ENCODE data around the gene SLC22A4.

SLC22A4 gene

DNA sequence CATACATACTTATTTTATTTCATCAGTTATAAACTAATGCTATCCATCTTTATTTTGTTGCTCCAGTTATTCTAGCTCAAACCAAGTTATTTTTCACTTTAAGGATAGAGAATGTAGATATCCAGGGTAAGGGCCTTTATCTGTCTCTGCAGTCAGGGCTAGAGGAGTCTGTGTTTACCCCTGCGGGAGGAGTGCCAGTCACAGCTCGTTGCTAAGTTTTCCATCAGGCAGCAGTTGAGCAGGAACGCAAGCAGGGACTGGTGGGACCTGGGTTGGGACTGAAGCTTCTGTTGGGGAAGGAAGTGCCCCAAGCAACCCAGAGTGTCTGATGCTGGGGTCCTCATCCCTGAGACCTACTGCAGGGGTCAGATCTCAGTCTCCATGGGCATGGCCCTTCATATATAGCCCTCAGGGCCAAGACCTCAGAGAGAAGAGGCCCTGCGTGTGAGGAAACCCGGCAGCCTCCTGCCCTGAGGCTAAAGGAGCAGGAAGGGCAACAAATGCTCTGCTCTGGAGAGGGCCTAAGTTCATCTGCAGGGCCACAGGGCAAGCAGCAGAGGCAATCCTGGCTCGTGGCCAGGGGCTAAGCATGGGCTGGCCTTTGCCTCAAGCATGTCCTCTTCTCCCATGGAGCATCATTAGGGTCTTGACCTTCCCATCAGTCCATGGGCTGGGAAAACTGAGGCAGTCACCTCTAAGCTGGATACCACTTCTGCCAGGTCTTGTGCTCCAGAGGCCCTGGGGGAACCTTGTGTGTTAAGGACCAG is 6.6 kb downstream of the SLC22A4 start:
- no peak for DNase-seq (ENCODE audit: low spot score)

DNA sequence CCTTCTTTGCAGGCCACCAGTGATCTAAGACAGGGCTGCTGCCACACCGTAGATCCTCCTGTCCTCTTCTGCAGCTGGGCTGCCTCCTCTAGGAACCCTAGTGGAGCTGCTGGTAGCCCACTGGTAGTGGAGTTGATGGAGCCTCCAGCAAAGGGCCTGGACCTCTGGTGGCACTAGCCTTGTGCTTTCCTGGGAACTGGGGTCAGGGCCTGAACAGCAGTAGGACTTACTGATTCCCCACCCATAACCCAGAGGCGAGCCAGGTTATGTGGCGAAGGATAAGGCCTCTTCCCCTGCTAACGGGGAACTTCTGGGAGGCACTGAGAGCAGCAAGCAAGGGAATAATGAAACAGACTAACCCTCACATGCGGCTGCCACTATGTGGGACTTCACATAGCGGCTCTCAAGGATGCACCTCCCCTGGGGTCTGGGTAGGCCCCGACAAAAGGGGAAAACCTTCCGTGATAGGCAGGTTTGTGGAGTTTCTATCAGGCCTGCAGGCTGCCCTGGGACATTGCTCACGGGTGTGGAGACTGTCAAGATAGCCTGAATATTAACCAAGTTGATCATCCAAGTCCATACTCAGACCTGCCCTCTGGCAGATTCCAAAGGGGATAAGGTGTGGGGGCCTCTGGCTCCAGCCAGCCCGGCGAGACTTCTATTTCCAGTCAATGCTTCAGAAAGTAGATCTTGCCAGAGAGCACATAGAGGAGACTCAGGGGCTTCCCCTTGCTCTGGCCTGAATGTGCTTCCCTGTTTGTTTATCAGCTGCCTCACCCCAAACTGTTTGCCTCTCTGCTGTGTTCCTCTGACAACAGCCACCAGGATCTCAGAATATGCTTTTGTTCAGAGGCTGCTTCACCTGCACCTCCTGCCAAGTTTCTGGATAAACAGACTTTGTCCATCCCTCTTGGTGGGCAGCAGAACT is 7.4 kb downstream of the SLC22A4 start:
- no peak for DNase-seq (ENCODE audit: low spot score)

GRCh38 chr5:132302413-132302812 is 8.2 kb downstream of the SLC22A4 start:
- no peak for DNase-seq (ENCODE audit: low spot score)

DNA sequence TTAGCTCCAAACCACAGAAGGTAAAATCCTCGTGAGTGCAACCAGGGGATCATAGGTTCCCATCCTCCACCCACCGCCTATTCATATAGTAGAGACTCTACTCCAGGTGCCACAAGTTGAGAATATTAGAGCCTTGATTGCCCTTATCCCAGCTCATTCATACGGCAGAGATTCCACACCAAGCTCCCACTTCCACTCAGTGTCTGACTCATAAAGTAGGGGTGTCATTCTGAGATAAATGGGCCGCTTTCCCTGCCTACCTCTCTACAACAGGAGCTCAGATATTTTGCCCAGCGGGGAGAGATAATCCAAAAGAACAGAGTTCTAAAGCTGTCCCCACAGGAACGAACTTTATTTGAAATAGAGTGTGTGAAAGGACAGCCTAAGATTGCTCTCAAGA is 9.4 kb downstream of the SLC22A4 start:
- DNase-seq (ENCODE audit: low spot score), result no peak

- no peak for DNase-seq (ENCODE audit: low spot score)
These were observed 11.2 kb downstream of the SLC22A4 start for GRCh38 chr5:132305420-132305819.

DNA sequence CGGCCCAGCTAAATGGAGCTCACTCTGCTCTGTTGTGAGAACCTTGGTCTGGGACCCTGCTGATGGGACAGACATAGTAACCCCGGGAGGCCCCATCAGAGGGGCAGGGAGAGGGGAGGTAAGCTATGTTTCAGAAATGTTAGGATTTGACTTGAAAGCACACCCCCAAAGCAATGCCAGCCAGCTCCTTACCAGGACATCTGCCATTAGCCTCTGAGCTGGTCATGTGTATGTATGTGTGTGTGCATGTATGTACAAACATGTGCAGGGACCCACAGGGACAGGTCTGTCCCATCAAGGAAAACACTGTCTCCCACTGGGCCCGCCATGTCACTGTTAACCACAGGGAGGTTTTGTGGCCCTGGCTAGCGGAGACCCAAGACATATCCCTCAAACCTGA is 14.5 kb downstream of the SLC22A4 start:
- DNase-seq (ENCODE audit: low spot score), result no peak

DNA sequence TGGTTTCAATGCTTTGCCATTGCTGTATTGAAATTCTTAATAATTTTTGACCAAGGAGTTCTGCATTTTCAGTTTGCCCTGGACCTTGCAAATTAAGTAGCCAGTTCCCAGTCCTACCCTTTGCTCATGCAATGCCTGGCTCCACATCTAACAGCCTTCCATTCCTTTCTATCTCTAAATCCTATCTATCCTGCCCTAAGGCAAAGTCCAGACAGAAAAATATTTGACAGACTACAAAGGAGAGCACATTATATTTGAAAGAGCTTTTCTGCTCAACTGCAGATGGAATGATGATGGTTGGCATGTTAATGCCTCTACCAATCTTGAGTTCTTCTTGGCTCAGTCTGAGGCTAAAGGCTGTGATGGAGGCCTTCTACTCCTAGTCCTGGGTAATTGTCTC is 15.5 kb downstream of the SLC22A4 start:
- no peak for DNase-seq (ENCODE audit: low spot score)

- no peak for DNase-seq (ENCODE audit: low spot score)
These were observed 16.1 kb downstream of the SLC22A4 start for GRCh38 chr5:132310141-132310834.

- no peak for DNase-seq (ENCODE audit: low spot score)
These were observed 19.2 kb downstream of the SLC22A4 start for GRCh38 chr5:132313366-132313765.

GRCh38 chr5:132313961-132314432 is 19.8 kb downstream of the SLC22A4 start:
- DNase-seq (ENCODE audit: low spot score), result no peak

- DNase-seq (ENCODE audit: low spot score), result no peak
These were observed 21.4 kb downstream of the SLC22A4 start for GRCh38 chr5:132315529-132316067.

GRCh38 chr5:132319975-132320374 is 25.8 kb downstream of the SLC22A4 start:
- no peak for DNase-seq (ENCODE audit: low spot score)

DNA sequence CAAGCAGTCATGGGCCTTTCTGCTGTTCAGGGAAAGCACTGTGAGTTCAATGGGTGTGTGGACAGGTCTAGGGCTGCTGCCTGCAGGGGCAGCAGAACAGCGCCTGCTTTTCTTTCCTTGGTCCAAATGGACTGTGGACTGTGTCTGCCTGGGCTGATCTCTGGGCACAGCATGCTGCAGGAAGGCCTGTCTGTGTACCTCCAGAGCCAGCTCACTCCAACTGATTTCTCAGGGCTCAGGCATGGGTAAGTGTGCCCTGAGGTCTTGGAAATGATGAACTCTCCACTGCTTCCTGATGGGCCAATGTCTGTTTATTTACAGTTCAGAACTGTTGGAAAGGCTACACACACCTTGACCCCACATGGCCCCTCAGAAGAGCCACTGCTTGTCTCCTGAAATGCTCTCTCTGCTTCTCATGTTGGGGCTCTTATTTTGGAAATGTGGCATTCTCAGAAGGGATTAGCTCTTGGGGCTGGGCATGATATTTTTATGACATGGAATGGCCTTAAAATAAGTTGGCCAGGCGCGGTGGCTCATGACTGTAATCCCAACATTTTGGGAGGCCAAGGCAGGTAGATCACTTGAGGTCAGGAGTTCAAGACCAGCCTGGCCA is 27.0 kb downstream of the SLC22A4 start:
- DNase-seq (ENCODE audit: low spot score), result no peak

GRCh38 chr5:132322266-132322665 is 28.1 kb downstream of the SLC22A4 start:
- DNase-seq (ENCODE audit: low spot score), result no peak

- DNase-seq (ENCODE audit: low spot score), result no peak
These were observed 29.0 kb downstream of the SLC22A4 start for GRCh38 chr5:132323202-132323601.

- no peak for DNase-seq (ENCODE audit: low spot score)
These were observed 31.5 kb downstream of the SLC22A4 start for GRCh38 chr5:132325691-132326090.

DNA sequence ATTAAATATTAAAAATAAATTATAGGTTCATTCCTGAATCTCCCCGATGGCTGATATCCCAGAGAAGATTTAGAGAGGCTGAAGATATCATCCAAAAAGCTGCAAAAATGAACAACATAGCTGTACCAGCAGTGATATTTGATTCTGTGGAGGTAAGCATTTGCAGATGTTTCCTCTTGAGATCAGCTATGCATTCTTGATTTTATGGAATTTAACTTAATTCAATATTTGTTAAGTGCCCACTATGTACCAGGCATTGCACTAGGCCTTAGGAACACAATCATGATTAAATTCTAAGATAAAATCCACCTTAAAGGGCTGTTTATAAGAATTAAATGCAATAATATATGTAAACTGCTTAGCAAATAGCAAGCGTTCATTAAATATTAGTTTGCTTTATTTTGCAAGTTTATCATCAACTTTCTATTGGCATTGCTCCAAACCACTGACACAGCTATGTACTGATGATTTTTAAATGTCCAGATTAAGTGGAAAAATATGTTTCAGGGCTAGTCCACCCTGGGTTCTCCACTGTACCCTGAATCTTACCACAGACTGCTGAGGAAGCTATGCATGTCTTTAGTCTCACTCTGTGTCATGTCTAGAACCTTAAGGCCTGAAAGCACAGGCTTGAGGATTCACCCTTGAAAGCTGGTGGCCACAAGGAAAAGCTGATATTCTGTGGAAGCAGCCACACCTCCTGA is 33.2 kb downstream of the SLC22A4 start:
- DNase-seq (ENCODE audit: low spot score), result no peak

GRCh38 chr5:132334812-132335211 is 40.6 kb downstream of the SLC22A4 start:
- DNase-seq (ENCODE audit: low spot score), result no peak

GRCh38 chr5:132335402-132335801 is 41.2 kb downstream of the SLC22A4 start:
- no peak for DNase-seq (ENCODE audit: low spot score)

DNA sequence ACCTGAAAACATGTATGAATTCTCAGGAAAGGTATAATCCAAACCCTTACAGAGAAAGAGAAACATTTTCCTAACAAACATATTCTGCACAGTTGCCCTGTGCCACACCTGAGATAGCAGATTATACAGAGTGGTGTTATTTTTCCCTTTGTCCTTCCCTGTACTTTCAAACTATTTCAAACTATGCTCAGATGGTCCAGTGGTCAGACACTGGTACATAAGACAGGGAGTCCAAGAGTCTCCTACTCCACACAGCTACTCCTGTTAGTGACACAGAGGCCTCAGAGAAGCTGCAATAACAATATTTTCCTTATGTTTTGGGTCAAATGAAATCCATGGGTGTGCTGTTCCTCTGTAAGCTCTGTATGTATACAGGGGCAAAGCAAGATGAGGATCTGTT is 45.3 kb downstream of the SLC22A4 start:
- no peak for DNase-seq (ENCODE audit: low spot score)

Data from hepatic stellate cell (primary cell).